HepG2 (cell line): ENCODE data around the gene NUTF2. TPM values are rescaled to one million over a fixed set of nuclear protein-coding genes. Genes with fewer than 3 reads are reported as not detected.

Experiments
- FLYWCH1 ChIP-seq: sonication (generic); formaldehyde crosslinking; IDR thresholded peaks from 2 replicates; pipeline ENCODE4 v1.8.1; 2023; ENCODE audit warnings: mild to moderate bottlenecking, missing genetic modification reagents
- KAT2B ChIP-seq: fragments of 150-350 bp; IDR thresholded peaks from 2 replicates; pipeline ENCODE4 v1.6.1; 2014; ENCODE audit warnings: low read depth, low read length, borderline replicate concordance
- MAFF ChIP-seq: IDR thresholded peaks from 2 replicates; pipeline ENCODE4 v1.6.1; 2011; ENCODE audit warnings: low read depth, low read length, improper control_type of control experiment
- MTF2 ChIP-seq: sonication (generic); formaldehyde crosslinking; IDR thresholded peaks from 2 replicates; pipeline ENCODE4 v1.5.0; 2020; ENCODE audit warnings: missing genetic modification reagents, borderline replicate concordance
- PAF1 ChIP-seq: IDR thresholded peaks from 2 replicates; pipeline ENCODE4 v1.6.1; 2016; ENCODE audit warnings: missing genetic modification reagents, missing compliant biosample characterization
- SAFB2 ChIP-seq: sonication (generic); formaldehyde crosslinking; IDR thresholded peaks from 2 replicates; pipeline ENCODE4 v1.5.1; 2020; ENCODE audit warnings: missing genetic modification reagents, low read depth, mild to moderate bottlenecking, borderline replicate concordance
- SALL1 ChIP-seq: sonication (generic); formaldehyde crosslinking; IDR thresholded peaks from 2 replicates; pipeline ENCODE4 v1.8.0; 2022; ENCODE audit warnings: mild to moderate bottlenecking, missing genetic modification reagents
- SATB2 ChIP-seq: sonication (generic); formaldehyde crosslinking; IDR thresholded peaks from 2 replicates; pipeline ENCODE4 v1.5.0; 2020; ENCODE audit warnings: missing genetic modification reagents
- SIX4 ChIP-seq: sonication (generic); formaldehyde crosslinking; IDR thresholded peaks from 2 replicates; pipeline ENCODE4 v1.4.0; 2020; ENCODE audit warnings: missing genetic modification reagents
- SMYD3 ChIP-seq: sonication (generic); formaldehyde crosslinking; IDR thresholded peaks from 2 replicates; pipeline ENCODE4 v1.8.1; 2023; ENCODE audit warnings: mild to moderate bottlenecking, missing genetic modification reagents
- SOX5 ChIP-seq: IDR thresholded peaks from 2 replicates; pipeline ENCODE4 v1.6.1; 2016; ENCODE audit warnings: borderline replicate concordance
- TBL1XR1 ChIP-seq: fragments of 150-350 bp; IDR thresholded peaks from 2 replicates; pipeline ENCODE4 v1.6.1; 2014; ENCODE audit warnings: borderline replicate concordance, low read length; ENCODE audit not compliant: partially characterized antibody
- TRIM24 ChIP-seq: sonication (generic); formaldehyde crosslinking; IDR thresholded peaks from 2 replicates; pipeline ENCODE4 v1.8.0; 2022; ENCODE audit warnings: mild to moderate bottlenecking, missing genetic modification reagents
- YEATS2 ChIP-seq: sonication (generic); formaldehyde crosslinking; IDR thresholded peaks from 2 replicates; pipeline ENCODE4 v1.4.0; 2020; ENCODE audit warnings: missing genetic modification reagents, borderline replicate concordance
- ZBTB42 ChIP-seq: sonication (generic); formaldehyde crosslinking; IDR thresholded peaks from 2 replicates; pipeline ENCODE4 v1.5.0; 2020; ENCODE audit warnings: mild to moderate bottlenecking, missing genetic modification reagents
- ZBTB7A ChIP-seq: sonication (generic); formaldehyde crosslinking; IDR thresholded peaks from 2 replicates; pipeline ENCODE4 v1.8.0; 2022; ENCODE audit warnings: mild to moderate bottlenecking, missing genetic modification reagents
- ZFAT ChIP-seq: sonication (generic); formaldehyde crosslinking; conservative IDR thresholded peaks from 2 replicates; pipeline ENCODE4 v1.8.1; 2023; ENCODE audit warnings: missing genetic modification reagents, inconsistent platforms
- ZKSCAN5 ChIP-seq: sonication (generic); formaldehyde crosslinking; IDR thresholded peaks from 2 replicates; pipeline ENCODE4 v1.5.1; 2020; ENCODE audit warnings: mild to moderate bottlenecking, missing genetic modification reagents
- ZMYM2 ChIP-seq: sonication (generic); formaldehyde crosslinking; IDR thresholded peaks from 2 replicates; pipeline ENCODE4 v1.8.0; 2022; ENCODE audit warnings: mild to moderate bottlenecking, missing genetic modification reagents
- ZNF530 ChIP-seq: sonication (generic); formaldehyde crosslinking; IDR thresholded peaks from 2 replicates; pipeline ENCODE4 v1.5.0; 2020; ENCODE audit warnings: low read depth, mild to moderate bottlenecking, missing genetic modification reagents
- ZNF562 ChIP-seq: sonication (generic); formaldehyde crosslinking; IDR thresholded peaks from 2 replicates; pipeline ENCODE4 v1.8.0; 2022; ENCODE audit warnings: missing genetic modification reagents, borderline replicate concordance
- ZNF589 ChIP-seq: sonication (generic); formaldehyde crosslinking; conservative IDR thresholded peaks from 2 replicates; pipeline ENCODE4 v1.8.0; 2022; ENCODE audit warnings: mild to moderate bottlenecking, moderate library complexity, missing genetic modification reagents
- ZNF713 ChIP-seq: sonication (generic); formaldehyde crosslinking; IDR thresholded peaks from 2 replicates; pipeline ENCODE4 v1.4.0; 2020; ENCODE audit warnings: mild to moderate bottlenecking, missing genetic modification reagents
- polyA plus RNA-seq, 8 experiments: library from polyadenylated mRNA; depleted of rRNA in 3 of 8; stranded (reverse) in 7 of 8; unstranded in 1 of 8; fragments of >200 nt; fragmentation: Illumina TruSeq in 4 of 8; extraction: Trizol in 4 of 8; gene quantifications; 2 replicates each; pipeline versions ENCODE4 v1.2.1 to v1.2.3, GENCODE V29; 2011 to 2016; ENCODE audit warnings: low read depth in 4 of 8, missing spikeins in 1 of 8, mixed read lengths in 1 of 8; ENCODE audit not compliant: insufficient read depth in 1 of 8
- total RNA-seq, 5 experiments: library from RNA; depleted of rRNA; stranded (reverse); fragments of >200 nt; fragmentation: Illumina TruSeq; extraction: Trizol; gene quantifications; 2 replicates each; pipeline ENCODE4 v1.2.3, GENCODE V29; 2016; ENCODE audit warnings: low read depth in 1 of 5
- TF ChIP-seq, protein P1 (sequence below): sonication (generic); formaldehyde crosslinking; IDR thresholded peaks from 2 replicates; pipeline ENCODE4 v1.8.1; 2023; ENCODE audit warnings: mild to moderate bottlenecking, missing genetic modification reagents
- TF ChIP-seq, protein P2 (sequence below): sonication (generic); formaldehyde crosslinking; IDR thresholded peaks from 2 replicates; pipeline ENCODE4 v1.5.1; 2020; ENCODE audit warnings: mild to moderate bottlenecking, missing genetic modification reagents, moderate library complexity
- TF ChIP-seq, protein P3 (sequence below): sonication (generic); formaldehyde crosslinking; IDR thresholded peaks from 2 replicates; pipeline ENCODE4 v1.9.0; 2021; ENCODE audit warnings: missing genetic modification reagents, mild to moderate bottlenecking, borderline replicate concordance
- TF ChIP-seq, protein P4 (sequence below): sonication (generic); formaldehyde crosslinking; conservative IDR thresholded peaks from 2 replicates; pipeline ENCODE4 v1.4.0; 2020; ENCODE audit warnings: missing genetic modification reagents

The NUTF2 gene
- total and polyA plus RNA-seq, 2 of the 13 experiments (the other 11 are each of a cell fraction or from before 2014, with no cell fraction given) = 168 to 214 TPM

DNA sequence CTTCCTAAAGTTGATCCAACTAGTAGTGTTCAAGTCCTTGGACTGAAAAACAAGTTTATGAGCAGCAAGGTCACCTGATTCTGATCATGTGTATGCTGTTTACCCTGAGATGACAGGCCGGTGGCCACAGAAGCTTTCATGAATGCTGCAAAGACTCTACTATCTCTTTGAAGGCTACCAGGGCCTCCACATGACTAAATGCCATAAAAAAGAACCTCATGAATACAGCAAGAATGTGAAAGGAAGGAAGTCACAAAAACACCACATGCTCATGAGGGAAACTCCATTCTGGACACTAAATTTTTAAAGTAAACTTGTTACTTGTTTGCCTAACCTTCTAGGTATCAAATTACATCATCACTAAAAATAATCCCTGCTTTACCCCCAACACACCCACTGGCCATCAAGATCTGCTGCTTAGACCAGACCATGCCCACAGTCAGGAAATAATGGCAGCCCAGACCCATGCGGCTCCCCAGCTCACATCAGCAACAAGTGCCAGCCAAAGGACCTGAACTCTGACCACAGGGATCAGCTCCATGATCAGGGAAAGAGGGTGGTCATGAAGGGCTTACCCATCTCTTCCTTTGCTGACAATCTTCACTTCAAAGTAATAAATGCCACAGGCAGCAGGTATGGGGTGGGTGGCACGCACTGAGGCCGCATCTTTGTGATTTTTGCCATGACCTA is 41.7 kb upstream of the NUTF2 start (continued):
- TF ChIP-seq, protein P1, sequence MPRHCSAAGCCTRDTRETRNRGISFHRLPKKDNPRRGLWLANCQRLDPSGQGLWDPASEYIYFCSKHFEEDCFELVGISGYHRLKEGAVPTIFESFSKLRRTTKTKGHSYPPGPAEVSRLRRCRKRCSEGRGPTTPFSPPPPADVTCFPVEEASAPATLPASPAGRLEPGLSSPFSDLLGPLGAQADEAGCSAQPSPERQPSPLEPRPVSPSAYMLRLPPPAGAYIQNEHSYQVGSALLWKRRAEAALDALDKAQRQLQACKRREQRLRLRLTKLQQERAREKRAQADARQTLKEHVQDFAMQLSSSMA (CRISPR knock-in tag) = no peak
- no peak for TF ChIP-seq YEATS2 (CRISPR knock-in tag)
- no peak for TF ChIP-seq ZNF530 (CRISPR knock-in tag)
- TF ChIP-seq ZKSCAN5 (CRISPR knock-in tag) = no peak
- TF ChIP-seq ZBTB42 (CRISPR knock-in tag) = no peak
- TF ChIP-seq SAFB2 (CRISPR knock-in tag) = no peak
- TF ChIP-seq, protein P2, sequence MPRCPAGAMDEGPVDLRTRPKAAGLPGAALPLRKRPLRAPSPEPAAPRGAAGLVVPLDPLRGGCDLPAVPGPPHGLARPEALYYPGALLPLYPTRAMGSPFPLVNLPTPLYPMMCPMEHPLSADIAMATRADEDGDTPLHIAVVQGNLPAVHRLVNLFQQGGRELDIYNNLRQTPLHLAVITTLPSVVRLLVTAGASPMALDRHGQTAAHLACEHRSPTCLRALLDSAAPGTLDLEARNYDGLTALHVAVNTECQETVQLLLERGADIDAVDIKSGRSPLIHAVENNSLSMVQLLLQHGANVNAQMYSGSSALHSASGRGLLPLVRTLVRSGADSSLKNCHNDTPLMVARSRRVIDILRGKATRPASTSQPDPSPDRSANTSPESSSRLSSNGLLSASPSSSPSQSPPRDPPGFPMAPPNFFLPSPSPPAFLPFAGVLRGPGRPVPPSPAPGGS = no peak
- TF ChIP-seq, protein P3, sequence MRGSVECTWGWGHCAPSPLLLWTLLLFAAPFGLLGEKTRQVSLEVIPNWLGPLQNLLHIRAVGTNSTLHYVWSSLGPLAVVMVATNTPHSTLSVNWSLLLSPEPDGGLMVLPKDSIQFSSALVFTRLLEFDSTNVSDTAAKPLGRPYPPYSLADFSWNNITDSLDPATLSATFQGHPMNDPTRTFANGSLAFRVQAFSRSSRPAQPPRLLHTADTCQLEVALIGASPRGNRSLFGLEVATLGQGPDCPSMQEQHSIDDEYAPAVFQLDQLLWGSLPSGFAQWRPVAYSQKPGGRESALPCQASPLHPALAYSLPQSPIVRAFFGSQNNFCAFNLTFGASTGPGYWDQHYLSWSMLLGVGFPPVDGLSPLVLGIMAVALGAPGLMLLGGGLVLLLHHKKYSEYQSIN (CRISPR knock-in tag) = no peak
- no peak for TF ChIP-seq ZNF713
- no peak for TF ChIP-seq KAT2B
- TF ChIP-seq SALL1 (CRISPR knock-in tag) = no peak
- TF ChIP-seq SIX4 (CRISPR knock-in tag) = peak; percentile 80
- no peak for TF ChIP-seq ZNF589 (CRISPR knock-in tag)
- no peak for TF ChIP-seq FLYWCH1 (CRISPR knock-in tag)
- TF ChIP-seq TRIM24 = no peak
- TF ChIP-seq, protein P4, sequence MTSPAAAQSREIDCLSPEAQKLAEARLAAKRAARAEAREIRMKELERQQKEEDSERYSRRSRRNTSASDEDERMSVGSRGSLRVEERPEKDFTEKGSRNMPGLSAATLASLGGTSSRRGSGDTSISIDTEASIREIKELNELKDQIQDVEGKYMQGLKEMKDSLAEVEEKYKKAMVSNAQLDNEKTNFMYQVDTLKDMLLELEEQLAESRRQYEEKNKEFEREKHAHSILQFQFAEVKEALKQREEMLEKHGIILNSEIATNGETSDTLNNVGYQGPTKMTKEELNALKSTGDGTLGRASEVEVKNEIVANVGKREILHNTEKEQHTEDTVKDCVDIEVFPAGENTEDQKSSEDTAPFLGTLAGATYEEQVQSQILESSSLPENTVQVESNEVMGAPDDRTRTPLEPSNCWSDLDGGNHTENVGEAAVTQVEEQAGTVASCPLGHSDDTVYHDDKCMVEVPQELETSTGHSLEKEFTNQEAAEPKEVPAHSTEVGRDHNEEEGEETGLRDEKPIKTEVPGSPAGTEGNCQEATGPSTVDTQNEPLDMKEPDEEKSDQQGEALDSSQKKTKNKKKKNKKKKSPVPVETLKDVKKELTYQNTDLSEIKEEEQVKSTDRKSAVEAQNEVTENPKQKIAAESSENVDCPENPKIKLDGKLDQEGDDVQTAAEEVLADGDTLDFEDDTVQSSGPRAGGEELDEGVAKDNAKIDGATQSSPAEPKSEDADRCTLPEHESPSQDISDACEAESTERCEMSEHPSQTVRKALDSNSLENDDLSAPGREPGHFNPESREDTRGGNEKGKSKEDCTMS = no peak
- TF ChIP-seq PAF1 (CRISPR knock-in tag) = no peak
- no peak for TF ChIP-seq SOX5 (CRISPR knock-in tag)
- no peak for TF ChIP-seq ZNF562 (CRISPR knock-in tag)
- no peak for TF ChIP-seq ZFAT (CRISPR knock-in tag)
- no peak for TF ChIP-seq TBL1XR1
- no peak for TF ChIP-seq MTF2
- TF ChIP-seq SATB2 (CRISPR knock-in tag) = no peak
- TF ChIP-seq MAFF = no peak
- 0 out of 2 replicates have a peak, but pooled peaks have one; percentile 27 for TF ChIP-seq ZMYM2
- 0 out of 2 replicates have a peak, but pooled peaks have one; percentile 21 for TF ChIP-seq SMYD3 (CRISPR knock-in tag)
- no peak for TF ChIP-seq ZBTB7A (CRISPR knock-in tag)
